ENCODE data around the gene SPAG17.

Gene SPAG17

DNA sequence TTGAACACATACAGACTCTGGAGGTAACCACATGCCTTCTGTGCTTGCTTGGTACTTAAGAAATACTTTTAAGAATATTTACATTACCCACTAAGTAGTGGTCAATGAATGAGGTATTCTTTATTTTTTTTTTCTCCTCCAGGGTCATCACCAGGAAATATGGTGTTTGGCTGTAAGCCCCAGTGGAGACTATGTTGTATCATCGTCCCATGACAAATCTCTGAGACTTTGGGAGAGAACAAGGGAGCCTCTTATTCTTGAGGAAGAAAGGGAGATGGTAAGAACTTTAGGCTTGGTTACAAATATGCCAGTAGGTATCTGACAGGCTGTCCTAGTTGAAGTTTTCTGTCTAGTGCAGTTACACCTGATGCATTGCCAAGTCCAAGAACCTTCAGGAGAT is 232.6 kb downstream of the SPAG17 start:
- TF ChIP-seq POLR2AphosphoS5 (IDR thresholded peaks at IDR 0.05; ENCODE audit: low read depth, low read length) (no peak), TAF1 (IDR thresholded peaks at IDR 0.05; ENCODE audit: borderline replicate concordance, insufficient read depth, low read length) (no peak), FOXP2 (optimal IDR thresholded peaks at IDR 0.05; ENCODE audit: borderline replicate concordance, extremely low read depth, extremely low read length, insufficient read depth) (no peak), SIN3A (IDR thresholded peaks at IDR 0.05; ENCODE audit: borderline replicate concordance, insufficient read depth, low read length) (no peak)
- TF ChIP-seq, protein P1, sequence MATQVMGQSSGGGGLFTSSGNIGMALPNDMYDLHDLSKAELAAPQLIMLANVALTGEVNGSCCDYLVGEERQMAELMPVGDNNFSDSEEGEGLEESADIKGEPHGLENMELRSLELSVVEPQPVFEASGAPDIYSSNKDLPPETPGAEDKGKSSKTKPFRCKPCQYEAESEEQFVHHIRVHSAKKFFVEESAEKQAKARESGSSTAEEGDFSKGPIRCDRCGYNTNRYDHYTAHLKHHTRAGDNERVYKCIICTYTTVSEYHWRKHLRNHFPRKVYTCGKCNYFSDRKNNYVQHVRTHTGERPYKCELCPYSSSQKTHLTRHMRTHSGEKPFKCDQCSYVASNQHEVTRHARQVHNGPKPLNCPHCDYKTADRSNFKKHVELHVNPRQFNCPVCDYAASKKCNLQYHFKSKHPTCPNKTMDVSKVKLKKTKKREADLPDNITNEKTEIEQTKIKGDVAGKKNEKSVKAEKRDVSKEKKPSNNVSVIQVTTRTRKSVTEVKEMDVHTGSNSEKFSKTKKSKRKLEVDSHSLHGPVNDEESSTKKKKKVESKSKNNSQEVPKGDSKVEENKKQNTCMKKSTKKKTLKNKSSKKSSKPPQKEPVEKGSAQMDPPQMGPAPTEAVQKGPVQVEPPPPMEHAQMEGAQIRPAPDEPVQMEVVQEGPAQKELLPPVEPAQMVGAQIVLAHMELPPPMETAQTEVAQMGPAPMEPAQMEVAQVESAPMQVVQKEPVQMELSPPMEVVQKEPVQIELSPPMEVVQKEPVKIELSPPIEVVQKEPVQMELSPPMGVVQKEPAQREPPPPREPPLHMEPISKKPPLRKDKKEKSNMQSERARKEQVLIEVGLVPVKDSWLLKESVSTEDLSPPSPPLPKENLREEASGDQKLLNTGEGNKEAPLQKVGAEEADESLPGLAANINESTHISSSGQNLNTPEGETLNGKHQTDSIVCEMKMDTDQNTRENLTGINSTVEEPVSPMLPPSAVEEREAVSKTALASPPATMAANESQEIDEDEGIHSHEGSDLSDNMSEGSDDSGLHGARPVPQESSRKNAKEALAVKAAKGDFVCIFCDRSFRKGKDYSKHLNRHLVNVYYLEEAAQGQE (IDR thresholded peaks at IDR 0.05; ENCODE audit: insufficient read depth in 1 of 2, low read depth in 2 of 2, low read length in 2 of 2), result no peak

- TF ChIP-seq SIN3A (IDR thresholded peaks at IDR 0.05; ENCODE audit: borderline replicate concordance, insufficient read depth, low read length) (no peak), POLR2AphosphoS5 (IDR thresholded peaks at IDR 0.05; ENCODE audit: low read depth, low read length) (no peak)
Measured at GRCh38 chr1:117942293-117942692, 242.7 kb downstream of the SPAG17 start.

GRCh38 chr1:117933769-117934168 is 251.3 kb downstream of the SPAG17 start:
- TF ChIP-seq, protein P1 (IDR thresholded peaks at IDR 0.05; ENCODE audit: insufficient read depth in 1 of 2, low read depth in 2 of 2, low read length in 2 of 2), result no peak
- no peak for TF ChIP-seq FOXP2 (optimal IDR thresholded peaks at IDR 0.05; ENCODE audit: borderline replicate concordance, extremely low read depth, extremely low read length, insufficient read depth)
- TF ChIP-seq SIN3A (IDR thresholded peaks at IDR 0.05; ENCODE audit: borderline replicate concordance, insufficient read depth, low read length), result no peak
- no peak for TF ChIP-seq POLR2AphosphoS5 (IDR thresholded peaks at IDR 0.05; ENCODE audit: low read depth, low read length)
- no peak for TF ChIP-seq TAF1 (IDR thresholded peaks at IDR 0.05; ENCODE audit: borderline replicate concordance, insufficient read depth, low read length)

- TF ChIP-seq POLR2AphosphoS5 (IDR thresholded peaks at IDR 0.05; ENCODE audit: low read depth, low read length) (no peak), TAF1 (IDR thresholded peaks at IDR 0.05; ENCODE audit: borderline replicate concordance, insufficient read depth, low read length) (no peak), FOXP2 (optimal IDR thresholded peaks at IDR 0.05; ENCODE audit: borderline replicate concordance, extremely low read depth, extremely low read length, insufficient read depth) (no peak), SIN3A (IDR thresholded peaks at IDR 0.05; ENCODE audit: borderline replicate concordance, insufficient read depth, low read length) (no peak)
- TF ChIP-seq, protein P1 (IDR thresholded peaks at IDR 0.05; ENCODE audit: insufficient read depth in 1 of 2, low read depth in 2 of 2, low read length in 2 of 2), result no peak
Measured at GRCh38 chr1:117932576-117932975, 252.5 kb downstream of the SPAG17 start.

- TF ChIP-seq, protein P1 (IDR thresholded peaks at IDR 0.05; ENCODE audit: insufficient read depth in 1 of 2, low read depth in 2 of 2, low read length in 2 of 2), result no peak
- no peak for TF ChIP-seq SIN3A (IDR thresholded peaks at IDR 0.05; ENCODE audit: borderline replicate concordance, insufficient read depth, low read length)
- no peak for TF ChIP-seq TAF1 (IDR thresholded peaks at IDR 0.05; ENCODE audit: borderline replicate concordance, insufficient read depth, low read length)
- TF ChIP-seq POLR2AphosphoS5 (IDR thresholded peaks at IDR 0.05; ENCODE audit: low read depth, low read length), result no peak
- TF ChIP-seq FOXP2 (optimal IDR thresholded peaks at IDR 0.05; ENCODE audit: borderline replicate concordance, extremely low read depth, extremely low read length, insufficient read depth), result no peak
Measured at GRCh38 chr1:117930484-117930883, 254.5 kb downstream of the SPAG17 start.
